H1 (cell line): ENCODE measurements around the gene MCAT. TPM values are rescaled to one million over a fixed set of nuclear protein-coding genes. Genes with fewer than 3 reads are reported as not detected.
"Not testable (repeated sequence)": the region's sequence is repeated elsewhere in the genome, so short reads cannot be mapped to it uniquely, and the experiment has no call there.

Source experiments
- CTCF ChIA-PET: fragments of 300-600 bp; sonication (Branson Sonifier 250); formaldehyde crosslinking; loops from one replicate; lab custom pipeline; 2021; ENCODE audit not compliant: partially characterized antibody; lab: Charles Lee
- POLR2A ChIA-PET: fragments of 300-600 bp; sonication (Branson Sonifier 250); formaldehyde crosslinking; loops from one replicate; lab custom pipeline; 2021; ENCODE audit warnings: inconsistent platforms; ENCODE audit not compliant: partially characterized antibody; lab: Charles Lee
- DNase-seq, 2 experiments: peaks; one replicate each; pipeline versions ENCODE4 v3.0.0 to v3.0.0-alpha.2; 2010 to 2022; ENCODE audit warnings: low spot score in 2 of 2, low read depth in 1 of 2, mixed read lengths in 1 of 2
- FAIRE-seq: peaks from 2 replicates; lab custom pipeline; 2011; peaks lifted over from hg19 to GRCh38; lab: Jason Lieb, UNC
- H2AFZ ChIP-seq: 2 replicates; pipeline ENCODE4 v1.8.1; 2012; ENCODE audit warnings: low read length, inconsistent platforms
- H2AK5ac ChIP-seq: 2 replicates; pipeline ENCODE4 v1.6.1; 2013; ENCODE audit warnings: low read depth, low read length
- H2BK120ac ChIP-seq: replicated peaks from 2 replicates; pipeline ENCODE3; 2013; ENCODE audit warnings: low read depth, low read length, inconsistent platforms
- H2BK12ac ChIP-seq: 2 replicates; pipeline ENCODE4 v1.6.1; 2013; ENCODE audit warnings: low read depth, low read length
- H2BK15ac ChIP-seq: 2 replicates; pipeline ENCODE4 v1.6.1; 2013; ENCODE audit warnings: low read length
- H2BK20ac ChIP-seq: 2 replicates; pipeline ENCODE4 v1.6.1; 2013; ENCODE audit warnings: low read length
- H2BK5ac ChIP-seq: 2 replicates; pipeline ENCODE4 v1.6.1; 2013; ENCODE audit warnings: low read depth, low read length
- H3K14ac ChIP-seq: 2 replicates; pipeline ENCODE4 v1.6.1; 2013; ENCODE audit warnings: inconsistent platforms; ENCODE audit not compliant: insufficient read length
- H3K18ac ChIP-seq: 2 replicates; pipeline ENCODE4 v1.6.1; 2013; ENCODE audit warnings: low read length; ENCODE audit errors: extremely low read depth
- H3K23ac ChIP-seq: 2 replicates; pipeline ENCODE4 v1.6.1; 2013; ENCODE audit warnings: inconsistent platforms; ENCODE audit not compliant: insufficient read length
- H3K23me2 ChIP-seq: 2 replicates; pipeline ENCODE4 v1.6.1; 2013; ENCODE audit warnings: low read depth, low read length
- H3K27ac ChIP-seq: 2 replicates; pipeline ENCODE4 v1.6.1; 2011; ENCODE audit warnings: low read depth, low read length, inconsistent platforms
- H3K27me3 ChIP-seq, 4 experiments: replicated peaks in 1 of 4; 1 replicate in 1 of 4; 2 replicates in 3 of 4; pipeline versions ENCODE4 v1.6.1 to v1.8.1; 2011 to 2013; ENCODE audit warnings: low read length in 3 of 4, mild to moderate bottlenecking in 3 of 4, inconsistent platforms in 2 of 4, mixed read lengths in 2 of 4, moderate library complexity in 1 of 4; ENCODE audit not compliant: control insufficient read depth in 3 of 4, insufficient read depth in 3 of 4; ENCODE audit errors: extremely low read depth in 1 of 4
- H3K36me3 ChIP-seq, 4 experiments: 2 replicates each; pipeline versions ENCODE4 v1.6.1 to v1.8.1; 2011 to 2013; ENCODE audit warnings: mild to moderate bottlenecking in 4 of 4, low read length in 3 of 4, moderate library complexity in 2 of 4, control low read depth in 1 of 4, inconsistent platforms in 1 of 4; ENCODE audit not compliant: insufficient read depth in 4 of 4, control insufficient read depth in 2 of 4
- H3K4ac ChIP-seq: replicated peaks from 2 replicates; pipeline ENCODE3; 2013; ENCODE audit warnings: low read length, low read depth, mixed read lengths, inconsistent platforms; ENCODE audit not compliant: insufficient read length
- H3K4me1 ChIP-seq, 4 experiments: replicated peaks in 1 of 4; 1 replicate in 1 of 4; 2 replicates in 3 of 4; pipeline versions ENCODE4 v1.6.1 to v1.8.1; 2011 to 2013; ENCODE audit warnings: low read length in 3 of 4, inconsistent platforms in 2 of 4, mixed read lengths in 1 of 4; ENCODE audit not compliant: insufficient read depth in 4 of 4, control insufficient read depth in 3 of 4
- H3K4me2 ChIP-seq, 2 experiments: 2 replicates each; pipeline versions ENCODE4 v1.6.1 to v1.8.1; 2011 to 2013; ENCODE audit warnings: low read depth in 2 of 2, low read length in 2 of 2, control low read depth in 1 of 2, inconsistent platforms in 1 of 2, mild to moderate bottlenecking in 1 of 2; ENCODE audit not compliant: insufficient read depth in 1 of 2
- H3K4me3 ChIP-seq, 4 experiments: fragments of 200-600, 300-600 bp in 1 of 4; sonication (generic), shearing (Covaris generic), sonication (Bioruptor Twin) in 1 of 4; 2 replicates each; pipeline versions ENCODE4 v1.5.1 to v1.8.1; 2011 to 2016; ENCODE audit warnings: low read length in 4 of 4, low read depth in 3 of 4, control low read depth in 2 of 4, inconsistent platforms in 2 of 4, mild to moderate bottlenecking in 2 of 4, mixed read lengths in 1 of 4, moderate library complexity in 1 of 4; ENCODE audit not compliant: insufficient read depth in 2 of 4; ENCODE audit errors: extremely low read depth in 1 of 4
- H3K56ac ChIP-seq: replicated peaks from 2 replicates; pipeline ENCODE3; 2013; ENCODE audit warnings: low read depth, mild to moderate bottlenecking, mixed read lengths, low read length, inconsistent platforms; ENCODE audit not compliant: insufficient read length
- H3K79me1 ChIP-seq: 2 replicates; pipeline ENCODE4 v1.6.1; 2013; ENCODE audit warnings: low read depth, low read length, control low read depth
- H3K79me2 ChIP-seq, 2 experiments: 2 replicates each; pipeline versions ENCODE4 v1.6.1 to v1.8.1; 2012 to 2013; ENCODE audit warnings: low read length in 2 of 2, mild to moderate bottlenecking in 2 of 2, inconsistent platforms in 1 of 2; ENCODE audit not compliant: insufficient read depth in 2 of 2, control insufficient read depth in 1 of 2
- H3K9ac ChIP-seq, 4 experiments: replicated peaks in 1 of 4; 1 replicate in 1 of 4; 2 replicates in 3 of 4; pipeline versions ENCODE4 v1.6.1 to v1.8.1; 2011 to 2013; ENCODE audit warnings: low read depth in 3 of 4, low read length in 3 of 4, control low read depth in 2 of 4, mild to moderate bottlenecking in 2 of 4, moderate library complexity in 2 of 4, inconsistent platforms in 1 of 4; ENCODE audit errors: extremely low read depth in 1 of 4
- H3K9me3 ChIP-seq, 2 experiments: 2 replicates each; pipeline versions ENCODE4 v1.6.1 to v1.8.1; 2012 to 2013; ENCODE audit warnings: mild to moderate bottlenecking in 2 of 2, moderate library complexity in 2 of 2, control low read depth in 1 of 2, inconsistent platforms in 1 of 2, low read depth in 1 of 2, low read length in 1 of 2, mixed read lengths in 1 of 2; ENCODE audit not compliant: insufficient read depth in 2 of 2
- H4K20me1 ChIP-seq, 2 experiments: replicated peaks in 1 of 2; 2 replicates each; pipeline versions ENCODE3 to v1.8.1; 2011 to 2013; ENCODE audit warnings: inconsistent platforms in 2 of 2, low read length in 2 of 2, mild to moderate bottlenecking in 1 of 2; ENCODE audit not compliant: insufficient read depth in 2 of 2, control insufficient read depth in 1 of 2
- H4K5ac ChIP-seq: 2 replicates; pipeline ENCODE4 v1.6.1; 2013; ENCODE audit warnings: low read length, low read depth, mixed read lengths, inconsistent platforms; ENCODE audit not compliant: insufficient read length
- H4K8ac ChIP-seq: 2 replicates; pipeline ENCODE4 v1.8.0; 2013; ENCODE audit warnings: mild to moderate bottlenecking, moderate library complexity, low read length, inconsistent platforms; ENCODE audit not compliant: insufficient read depth; ENCODE audit errors: extremely low read depth
- H4K91ac ChIP-seq: replicated peaks from 2 replicates; pipeline ENCODE3; 2013; ENCODE audit warnings: low read length, mixed read lengths, inconsistent platforms; ENCODE audit not compliant: insufficient read length
- WGBS, 2 experiments: shearing (Covaris generic) in 1 of 2; methylation state at CpG; one replicate each; pipeline versions ENCODE4 v1.1.6 to v1.1.7; 2013 to 2015; ENCODE audit warnings: low lambda C conversion rate in 2 of 2, mixed read lengths in 2 of 2, inconsistent platforms in 1 of 2, low coverage in 1 of 2, missing lambda C conversion rate in 1 of 2; ENCODE audit not compliant: insufficient replicate concordance in 2 of 2, insufficient coverage in 1 of 2, insufficient read length in 1 of 2; ENCODE audit errors: extremely low coverage in 1 of 2, missing lambda C conversion rate in 1 of 2; 5-methylcytosine and 5-hydroxymethylcytosine counted together
- polyA plus RNA-seq, 7 experiments: library from polyadenylated mRNA; depleted of rRNA in 3 of 7; stranded (reverse) in 5 of 7; unstranded in 2 of 7; fragments of >200 nt in 5 of 7; fragments of 200-250 nt in 2 of 7; gene quantifications; 1 replicate in 5 of 7; 2 replicates in 1 of 7; 4 replicates in 1 of 7; pipeline versions ENCODE4 v1.2.1 to v1.2.3, GENCODE V29; 2011 to 2013; ENCODE audit warnings: missing spikeins in 2 of 7, mixed read lengths in 2 of 7
- total RNA-seq: library from RNA; stranded (reverse); fragmentation: NEBNext Ultra II Directional; extraction: Animal tissue kit (Norgen Biotek cat#: 25700); gene quantifications from 2 replicates; pipeline ENCODE4 v1.2.1, GENCODE V29; 2021

MCAT gene
- total and polyA plus RNA-seq, 2 of the 8 experiments (the other 6 are each of a cell fraction or from before 2014, with no cell fraction given), result 15.8 to 17.4 TPM

DNA sequence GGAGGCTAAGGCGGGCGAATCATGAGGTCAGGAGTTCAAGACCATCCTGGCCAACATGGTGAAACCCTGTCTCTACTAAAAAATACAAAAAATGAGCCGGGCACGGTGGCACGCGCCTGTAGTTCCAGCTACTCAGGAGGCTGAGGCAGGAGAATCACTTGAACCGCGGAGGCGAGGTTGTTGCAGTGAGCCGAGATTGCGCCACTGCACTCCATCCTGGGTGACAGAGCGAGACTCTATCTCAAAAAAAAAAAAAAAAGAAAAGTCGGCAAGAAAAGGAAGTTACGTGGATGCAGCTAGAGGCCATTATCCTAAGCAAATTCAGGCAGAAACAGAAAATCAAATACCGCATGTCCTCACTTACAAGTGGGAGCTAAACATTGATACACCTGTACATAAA, 3.1 kb upstream of the MCAT start:
- WGBS, 2 experiments, result 93% methylated on average over 12 of the region's 15 CpGs; no CpG with 5 or more reads in 1 of the 2 experiments
- H2AFZ ChIP-seq, H3K27me3 ChIP-seq, H2BK12ac ChIP-seq, H4K20me1 ChIP-seq, H3K9me3 ChIP-seq, H3K23ac ChIP-seq, H2BK15ac ChIP-seq, H3K18ac ChIP-seq, H3K4me3 ChIP-seq, H3K4me2 ChIP-seq, H2BK20ac ChIP-seq, H3K23me2 ChIP-seq, DNase-seq, H3K27ac ChIP-seq, H3K56ac ChIP-seq, H3K4ac ChIP-seq, H2BK5ac ChIP-seq, H4K5ac ChIP-seq, H3K79me1 ChIP-seq, H2BK120ac ChIP-seq, H4K91ac ChIP-seq, H3K79me2 ChIP-seq, FAIRE-seq, H4K8ac ChIP-seq, H3K36me3 ChIP-seq, H3K9ac ChIP-seq, H2AK5ac ChIP-seq, H3K14ac ChIP-seq, H3K4me1 ChIP-seq: not testable (repeated sequence)
- POLR2A ChIA-PET, result interaction anchor here (0.8 to 1.9 kb wide), 3 partner anchors 32 to 684 kb away, joined by 3 to 5 read pairs (median 3); partner anchors contain the start of gene PACSIN2
- CTCF ChIA-PET, result interaction anchor here (0.9 kb wide), 1 partner anchor 41 kb away, joined by 3 read pairs; no protein-coding TSS in a partner anchor

DNA sequence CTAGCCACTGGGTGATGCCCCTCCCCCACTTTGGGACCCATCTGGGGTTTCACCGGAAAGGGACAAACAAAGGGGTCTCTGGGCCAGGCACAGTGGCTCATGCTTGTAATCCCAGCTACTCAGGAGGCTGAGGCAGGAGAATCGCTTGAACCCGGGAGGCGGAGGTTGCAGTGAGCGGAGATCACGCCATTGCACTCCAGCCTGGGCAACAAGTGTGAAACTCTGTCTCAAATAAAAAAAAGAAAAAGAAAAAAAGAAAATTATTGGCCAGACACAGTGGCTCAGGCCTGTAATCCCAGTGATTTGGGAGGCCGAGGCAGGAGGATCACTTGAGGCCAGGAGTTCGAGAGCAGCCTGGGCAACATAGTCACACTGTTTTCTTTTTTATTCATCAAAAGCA, 2.2 kb upstream of the MCAT start:
- not testable (repeated sequence) for H3K14ac ChIP-seq, H3K23me2 ChIP-seq, H3K9ac ChIP-seq, H3K23ac ChIP-seq, H2BK12ac ChIP-seq, H3K4ac ChIP-seq, H3K4me3 ChIP-seq, H2BK120ac ChIP-seq, FAIRE-seq, H2BK20ac ChIP-seq, H4K20me1 ChIP-seq, H3K79me2 ChIP-seq, H3K4me2 ChIP-seq, H3K79me1 ChIP-seq, H3K9me3 ChIP-seq, DNase-seq, H2BK5ac ChIP-seq, H4K8ac ChIP-seq, H2BK15ac ChIP-seq, H4K5ac ChIP-seq, H3K27me3 ChIP-seq, H3K36me3 ChIP-seq, H2AK5ac ChIP-seq, H3K56ac ChIP-seq, H3K27ac ChIP-seq, H3K4me1 ChIP-seq, H3K18ac ChIP-seq, H4K91ac ChIP-seq, H2AFZ ChIP-seq
- ChIA-PET CTCF (interaction anchor here (0.9 kb wide), 1 partner anchor 9 kb away, joined by 5 read pairs; no protein-coding TSS in a partner anchor), POLR2A (interaction anchor here (0.8 to 1.2 kb wide), 2 partner anchors 31 to 683 kb away, joined by 3 read pairs; no protein-coding TSS in a partner anchor)
- WGBS, 2 experiments, result 88% methylated on average over 8 of the region's 8 CpGs; no CpG with 5 or more reads in 1 of the 2 experiments
